Fibroblast of gingiva (primary cell): Measurements from ENCODE around the gene SUGCT.
"Not testable (repeated sequence)": the region's sequence is repeated elsewhere in the genome, so short reads cannot be mapped to it uniquely, and the experiment has no call there.

Experiments
- DNase-seq: peaks from one replicate; pipeline ENCODE4 v3.0.0-alpha.2; 2011; ENCODE audit warnings: low read depth

SUGCT gene

DNA sequence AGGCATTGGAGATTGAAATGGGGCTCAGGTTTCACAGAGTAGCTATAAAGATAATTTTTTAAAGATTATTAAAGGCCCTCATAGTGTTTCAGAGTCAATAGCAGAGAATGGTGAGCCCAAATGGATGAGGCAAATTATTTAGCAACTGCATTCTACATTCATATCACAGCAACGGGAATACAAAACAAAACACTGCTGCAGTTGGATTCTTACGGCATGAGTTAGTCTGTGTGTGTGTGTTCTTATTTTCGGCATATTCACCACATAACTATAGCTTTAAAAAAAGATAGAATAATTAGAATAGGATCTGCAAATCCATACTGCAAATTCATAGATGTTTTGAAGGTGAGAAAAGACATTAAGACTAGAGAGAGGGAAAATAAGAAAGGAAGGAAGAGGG, 66.0 kb downstream of the SUGCT start:
- DNase-seq, result peak; percentile 92

- no peak for DNase-seq
These were observed 68.0 kb downstream of the SUGCT start for GRCh38 chr7:40202851-40203250.

DNA sequence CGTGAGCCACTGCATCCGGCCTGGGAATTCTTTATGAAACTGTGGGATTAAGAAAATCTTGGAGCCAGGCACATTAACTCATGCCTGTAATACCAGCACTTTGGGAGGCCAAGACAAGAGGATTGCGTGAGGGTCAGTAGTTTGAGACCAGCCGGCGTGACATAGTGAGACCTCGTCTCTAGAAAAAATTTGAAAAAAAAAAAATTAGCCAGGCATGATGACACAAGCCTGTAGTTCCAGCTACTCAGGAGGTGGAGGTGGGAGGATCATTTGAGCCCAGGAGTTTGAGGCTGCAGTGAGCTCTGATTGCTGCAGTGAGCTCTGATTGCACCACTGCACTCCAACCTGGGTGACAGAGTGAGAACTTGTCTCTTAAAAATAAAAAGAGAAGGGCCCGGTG, 69.8 kb downstream of the SUGCT start:
- no peak for DNase-seq

- peak; percentile 17 for DNase-seq
These were observed 71.2 kb downstream of the SUGCT start for GRCh38 chr7:40205992-40206391.

DNA sequence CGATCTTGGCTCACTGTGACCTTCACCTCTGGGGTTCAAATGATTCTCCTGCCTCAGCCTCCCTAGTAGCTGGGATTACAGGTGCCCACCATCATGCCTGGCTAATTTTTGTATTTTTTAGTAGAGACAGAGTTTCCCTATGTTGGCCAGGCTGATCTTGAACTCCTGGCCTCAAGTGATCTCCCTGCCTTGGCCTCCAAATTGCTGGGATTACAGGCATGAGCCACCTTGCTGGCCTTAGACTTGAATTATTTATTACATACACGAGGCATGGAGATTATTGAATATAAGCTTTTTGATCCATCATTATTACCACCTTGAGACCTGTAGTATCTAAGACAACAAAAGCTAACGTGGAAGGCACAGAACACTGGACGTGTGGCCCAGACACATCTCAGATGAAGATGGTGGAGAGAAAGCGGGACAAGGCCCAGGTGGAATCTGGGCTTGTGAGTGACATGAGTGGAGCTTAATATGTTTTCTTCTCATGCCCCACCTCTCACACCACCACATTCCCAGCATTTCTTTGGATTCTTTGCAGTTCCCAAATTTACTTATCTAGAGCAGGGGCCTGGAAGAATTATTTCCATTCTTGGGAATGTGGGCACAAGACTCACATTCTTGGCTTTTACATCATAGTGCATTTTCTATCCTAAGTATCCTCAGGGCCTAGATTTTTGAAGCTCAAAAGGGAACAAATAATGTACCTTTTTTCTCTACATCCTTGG, 76.6 kb downstream of the SUGCT start:
- peak; percentile 5 for DNase-seq

- no peak for DNase-seq
These were observed 78.5 kb downstream of the SUGCT start for GRCh38 chr7:40213291-40213690.

- no peak for DNase-seq
These were observed 79.1 kb downstream of the SUGCT start for GRCh38 chr7:40213856-40214255.

DNA sequence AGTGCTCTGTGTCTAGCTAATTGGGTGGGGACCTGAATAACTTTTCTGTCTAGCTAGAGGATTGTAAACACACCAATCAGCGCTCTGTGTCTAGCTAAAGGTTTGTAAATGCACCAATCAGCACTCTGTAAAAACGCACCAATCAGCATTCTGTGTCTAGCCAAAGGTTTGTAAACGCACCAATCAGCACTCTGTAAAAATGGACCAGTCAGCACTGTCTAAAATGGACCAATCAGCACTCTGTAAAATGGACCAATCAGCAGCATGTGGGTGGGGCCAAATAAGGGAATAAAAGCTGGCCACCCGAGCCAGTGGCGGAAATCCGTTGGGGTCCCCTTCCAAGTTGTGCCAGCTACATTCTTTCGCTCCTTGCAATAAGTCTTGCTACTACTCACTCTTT, 83.8 kb downstream of the SUGCT start:
- not testable (repeated sequence) for DNase-seq

GRCh38 chr7:40219917-40220316, 85.1 kb downstream of the SUGCT start:
- peak; percentile 60 for DNase-seq

- DNase-seq, result peak; percentile 55
These were observed 85.7 kb downstream of the SUGCT start for GRCh38 chr7:40220421-40220911.

DNA sequence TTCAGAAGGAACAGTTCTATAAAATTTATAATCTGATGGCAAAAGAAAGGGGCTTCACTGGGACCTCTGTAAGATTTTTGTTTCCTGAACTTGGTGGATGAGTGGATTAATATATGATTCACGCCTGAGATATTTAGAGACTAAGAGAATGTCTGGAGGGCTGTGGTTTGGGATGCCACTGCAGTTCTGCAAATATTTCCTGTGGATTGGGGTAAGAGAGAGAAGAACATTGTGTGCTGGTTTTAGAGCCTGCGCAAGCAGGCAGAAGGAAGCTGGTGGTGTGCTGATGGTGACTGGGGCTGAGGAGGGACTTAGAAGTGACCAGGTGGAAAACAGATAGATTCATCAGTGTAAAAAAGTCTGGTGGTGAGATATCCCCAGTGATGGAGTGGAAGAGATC, 87.0 kb downstream of the SUGCT start:
- peak; percentile 96 for DNase-seq

DNA sequence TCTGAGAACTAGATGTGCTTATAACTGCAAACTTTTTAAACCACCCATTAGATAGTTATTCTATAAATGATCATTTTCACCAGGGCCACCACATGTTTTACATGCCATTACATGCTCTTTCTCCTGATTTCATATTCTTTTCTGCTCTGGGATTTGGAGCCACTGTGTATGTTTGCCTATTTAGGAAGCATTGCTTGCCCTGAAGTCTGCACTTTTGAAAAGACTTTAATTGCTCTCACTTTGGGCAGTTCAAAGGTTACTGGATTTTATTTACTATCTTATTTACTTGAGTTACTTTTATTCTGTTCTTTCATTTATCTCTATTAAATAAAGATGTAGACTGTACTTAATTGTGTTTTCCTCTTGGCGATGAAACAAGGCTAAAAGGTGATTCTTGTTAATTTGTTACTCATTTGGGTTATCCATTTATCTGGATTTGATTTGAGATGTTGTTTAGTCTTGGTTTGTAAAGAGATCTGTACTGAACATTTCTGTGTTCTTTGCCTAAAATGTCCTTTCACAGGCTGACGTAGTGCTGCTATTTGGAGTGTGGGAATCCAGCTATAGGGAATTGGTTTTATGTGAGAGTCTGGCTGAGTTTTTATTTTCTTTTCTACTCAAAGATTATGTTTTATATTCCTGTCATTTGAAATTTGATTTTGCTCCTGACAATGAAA, 88.8 kb downstream of the SUGCT start:
- peak; percentile 51 for DNase-seq

DNA sequence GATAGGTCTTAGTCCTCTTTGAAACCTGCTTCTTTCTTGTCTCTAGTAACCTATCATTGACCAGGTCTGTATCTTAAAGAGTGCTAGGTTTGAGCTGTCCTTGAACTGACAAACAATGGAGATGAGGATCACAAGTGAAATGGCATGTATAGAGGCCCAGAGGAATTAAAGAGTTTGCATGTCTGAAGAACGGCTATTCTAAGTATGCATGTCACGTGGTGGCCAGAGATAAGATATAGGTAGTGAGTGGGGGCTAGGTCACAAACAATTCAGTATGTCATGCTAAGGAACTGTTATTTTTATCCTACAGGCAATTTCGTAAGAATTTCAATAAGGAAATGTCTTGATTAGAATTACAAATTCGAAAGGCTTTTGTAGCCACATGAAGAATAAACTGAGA, 95.3 kb downstream of the SUGCT start:
- DNase-seq, result no peak

- no peak for DNase-seq
These were observed 97.0 kb downstream of the SUGCT start for GRCh38 chr7:40231796-40232195.

DNA sequence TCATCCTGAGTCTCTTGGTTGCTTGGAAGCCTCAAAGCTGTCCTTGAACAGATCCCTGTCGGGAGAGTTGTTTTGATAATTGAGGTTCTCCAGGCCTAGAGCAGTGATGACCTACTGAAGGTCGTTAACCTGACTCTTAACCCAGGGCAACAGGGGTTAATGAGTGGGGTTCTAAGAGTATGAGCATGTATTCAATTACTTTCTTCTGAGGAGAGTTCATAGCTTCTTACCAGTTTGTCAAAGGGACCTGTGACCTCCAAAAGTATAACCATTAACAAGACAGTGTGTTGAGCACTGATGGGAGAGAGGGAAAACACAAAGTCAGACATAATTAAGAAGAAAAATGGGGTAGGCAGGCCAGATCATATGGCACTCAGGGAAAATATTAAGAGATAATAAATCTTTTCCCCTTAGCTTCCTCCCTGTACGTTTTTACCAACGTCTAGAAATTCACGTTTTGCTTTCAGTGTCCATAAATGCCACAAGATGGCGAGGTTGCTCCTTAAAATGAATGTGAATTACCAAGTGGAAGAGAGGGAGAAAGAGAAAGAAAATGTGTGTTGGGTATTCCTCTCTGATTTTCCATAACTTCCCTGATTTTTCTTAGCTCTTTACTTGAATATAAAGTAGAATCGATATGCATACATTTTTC, 97.6 kb downstream of the SUGCT start:
- peak; percentile 64 for DNase-seq

GRCh38 chr7:40234046-40234445, 99.2 kb downstream of the SUGCT start:
- DNase-seq, result no peak

DNA sequence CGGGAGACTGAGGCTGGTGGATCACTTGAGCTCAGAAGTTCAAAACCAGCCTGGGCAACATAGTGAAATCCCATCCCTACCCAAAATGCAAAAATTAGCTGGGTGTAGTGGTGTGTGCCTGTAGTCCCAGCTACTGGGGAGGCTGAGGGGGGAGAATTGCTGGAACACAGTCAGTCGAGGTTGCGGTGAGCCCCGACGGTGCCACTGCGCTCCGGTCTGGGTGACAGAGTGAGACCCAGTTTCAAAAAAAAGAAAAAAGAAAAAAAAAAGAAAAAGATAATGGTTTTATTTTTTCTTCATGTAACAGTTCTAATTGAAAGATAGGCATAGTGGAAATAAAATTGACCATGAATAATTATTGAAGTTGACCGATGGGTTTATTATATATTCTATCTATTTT, 99.9 kb downstream of the SUGCT start:
- no peak for DNase-seq

GRCh38 chr7:40237731-40238130, 102.9 kb downstream of the SUGCT start:
- DNase-seq, result no peak

GRCh38 chr7:40239755-40240303, 105.0 kb downstream of the SUGCT start:
- DNase-seq, result no peak

- DNase-seq, result no peak
These were observed 108.3 kb downstream of the SUGCT start for GRCh38 chr7:40243076-40243475.

GRCh38 chr7:40244226-40244625, 109.4 kb downstream of the SUGCT start:
- DNase-seq, result peak; percentile 1

- no peak for DNase-seq
These were observed 113.9 kb downstream of the SUGCT start for GRCh38 chr7:40248681-40249080.

DNA sequence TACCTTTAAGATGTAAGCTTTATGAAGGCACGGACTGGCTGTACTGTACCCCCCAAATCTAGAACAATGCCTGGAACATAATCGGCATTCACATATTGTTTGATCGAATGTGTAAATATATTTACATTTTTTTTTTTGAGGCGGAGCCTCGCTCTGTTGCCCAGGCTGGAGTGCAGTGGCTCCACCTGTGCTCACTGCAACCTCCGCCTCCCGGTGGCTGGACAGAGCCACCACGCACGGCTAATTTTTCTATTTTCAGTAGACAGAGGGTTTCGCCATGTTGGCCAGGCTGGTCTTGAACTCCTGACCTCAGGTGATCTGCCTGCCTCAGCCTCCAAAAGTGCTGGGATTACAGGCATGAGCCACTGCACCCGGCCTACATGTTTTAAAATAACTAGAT, 118.6 kb downstream of the SUGCT start:
- not testable (repeated sequence) for DNase-seq
